ENCODE measurements around the gene MAP1LC3B2. TPM values are rescaled to one million over a fixed set of nuclear protein-coding genes. Genes with fewer than 3 reads are reported as not detected.
A peak's percentile ranks its signal among the peaks of the same experiment; 100 is the strongest.

Gene MAP1LC3B2
- total RNA-seq, 6 experiments from 2014 or later: 0.59 to 1.0 (median 0.70) TPM; not detected in 3

DNA sequence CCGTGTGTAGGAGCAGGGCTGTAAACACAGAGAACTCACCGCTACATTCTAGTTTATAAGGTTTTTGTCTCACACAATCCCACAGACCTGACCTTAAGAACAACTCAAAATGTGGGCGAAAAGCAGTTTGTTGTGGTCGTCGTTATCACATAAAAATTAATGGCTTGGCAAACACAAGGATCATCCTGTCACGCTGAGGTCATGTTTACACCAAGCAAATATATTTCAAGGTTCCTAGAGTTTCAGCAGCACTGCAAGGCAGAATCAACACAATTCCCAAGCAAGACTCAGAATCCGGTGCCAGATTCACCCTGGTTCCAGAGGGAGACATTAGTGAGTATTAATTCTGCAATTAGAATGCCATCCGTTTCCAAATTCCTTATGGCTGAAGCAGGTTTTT is 30.1 kb upstream of the MAP1LC3B2 start:
- DNase-seq (no peak), ATAC-seq (peak in 1 of 4 donors; percentile 18)
- WGBS (ENCODE audit: insufficient coverage, low coverage, low lambda C conversion rate, missing lambda C conversion rate): 34% methylated on average over 8 of the region's 8 CpGs
- Histone ChIP-seq H3K36me3 (no peaks in the 10 kb centered on the region), H3K27me3 (no peaks in the 10 kb centered on the region), H3K27ac (no peak overlapping the region), H3K4me1 (peaks cover 0 to 25% (median 8%) of the 10 kb centered on the region in 4 donors), H3K4me3 (no peak overlapping the region), H3K9me3 (no peaks in the 10 kb centered on the region)
- no peak for TF ChIP-seq POLR2A (IDR thresholded peaks at IDR 0.05)
- TF ChIP-seq, protein P1, sequence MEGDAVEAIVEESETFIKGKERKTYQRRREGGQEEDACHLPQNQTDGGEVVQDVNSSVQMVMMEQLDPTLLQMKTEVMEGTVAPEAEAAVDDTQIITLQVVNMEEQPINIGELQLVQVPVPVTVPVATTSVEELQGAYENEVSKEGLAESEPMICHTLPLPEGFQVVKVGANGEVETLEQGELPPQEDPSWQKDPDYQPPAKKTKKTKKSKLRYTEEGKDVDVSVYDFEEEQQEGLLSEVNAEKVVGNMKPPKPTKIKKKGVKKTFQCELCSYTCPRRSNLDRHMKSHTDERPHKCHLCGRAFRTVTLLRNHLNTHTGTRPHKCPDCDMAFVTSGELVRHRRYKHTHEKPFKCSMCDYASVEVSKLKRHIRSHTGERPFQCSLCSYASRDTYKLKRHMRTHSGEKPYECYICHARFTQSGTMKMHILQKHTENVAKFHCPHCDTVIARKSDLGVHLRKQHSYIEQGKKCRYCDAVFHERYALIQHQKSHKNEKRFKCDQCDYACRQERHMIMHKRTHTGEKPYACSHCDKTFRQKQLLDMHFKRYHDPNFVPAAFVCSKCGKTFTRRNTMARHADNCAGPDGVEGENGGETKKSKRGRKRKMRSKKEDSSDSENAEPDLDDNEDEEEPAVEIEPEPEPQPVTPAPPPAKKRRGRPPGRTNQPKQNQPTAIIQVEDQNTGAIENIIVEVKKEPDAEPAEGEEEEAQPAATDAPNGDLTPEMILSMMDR (IDR thresholded peaks at IDR 0.05): no peak
- intact Hi-C loops (cut with DNase I): no loop called here

DNA sequence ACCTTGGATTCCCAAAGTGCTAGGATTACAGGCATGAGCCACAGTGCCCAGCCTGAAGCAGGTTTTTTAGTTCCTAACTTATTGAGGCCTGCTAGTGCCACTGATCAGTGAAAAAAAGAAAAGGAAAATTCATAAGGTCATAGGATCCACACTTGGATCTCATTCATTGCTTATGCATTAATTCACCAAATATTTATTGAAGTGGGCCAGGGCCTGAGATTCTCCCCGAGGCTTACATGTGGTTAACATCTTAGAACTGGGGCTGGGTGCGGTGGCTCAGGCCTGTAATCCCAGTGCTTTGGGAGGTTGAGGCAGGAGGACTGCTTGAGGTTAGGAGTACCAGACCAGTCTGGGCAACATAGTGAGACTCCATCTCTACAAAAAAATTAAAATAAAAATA is 29.5 kb upstream of the MAP1LC3B2 start:
- Histone ChIP-seq H3K4me3 (no peak overlapping the region), H3K4me1 (peaks cover 0 to 28% (median 8%) of the 10 kb centered on the region in 4 donors), H3K27ac (no peak overlapping the region), H3K27me3 (no peaks in the 10 kb centered on the region), H3K9me3 (no peaks in the 10 kb centered on the region), H3K36me3 (no peaks in the 10 kb centered on the region)
- WGBS (ENCODE audit: insufficient coverage, low coverage, low lambda C conversion rate, missing lambda C conversion rate): 65% methylated on average over 2 of the region's 2 CpGs
- ATAC-seq (no peak), DNase-seq (no peak)
- TF ChIP-seq POLR2A (IDR thresholded peaks at IDR 0.05): no peak
- TF ChIP-seq, protein P1 (IDR thresholded peaks at IDR 0.05): no peak
- intact Hi-C loops (cut with DNase I): no loop called here

DNA sequence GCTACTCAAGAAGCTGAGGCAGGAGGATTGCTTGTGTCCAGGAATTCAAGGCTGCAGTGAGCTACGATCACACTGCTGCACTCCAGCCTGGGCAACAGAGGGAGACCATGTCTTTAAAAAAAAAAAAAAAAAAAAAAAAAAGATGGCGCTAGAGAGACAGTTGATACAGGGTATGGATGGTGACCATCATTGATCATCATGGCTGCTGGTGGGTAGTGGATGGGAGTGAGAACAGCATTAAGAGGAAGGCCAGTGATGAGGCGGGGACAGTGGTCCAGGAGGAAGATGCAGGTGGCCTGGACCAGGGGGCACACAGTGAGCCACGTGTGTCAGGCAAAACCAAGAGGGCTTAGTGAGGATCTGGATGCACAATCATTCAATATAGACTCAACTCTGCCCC is 26.8 kb upstream of the MAP1LC3B2 start:
- H3K9me3 ChIP-seq: no peaks in the 10 kb centered on the region
- H3K4me1 ChIP-seq: peaks cover 0 to 21% (median 8%) of the 10 kb centered on the region in 4 donors
- WGBS (ENCODE audit: insufficient coverage, low coverage, low lambda C conversion rate, missing lambda C conversion rate): 61% methylated on average over 4 of the region's 4 CpGs
- H3K27me3 ChIP-seq: no peaks in the 10 kb centered on the region
- H3K4me3 ChIP-seq: no peak overlapping the region
- TF ChIP-seq, protein P1 (IDR thresholded peaks at IDR 0.05): no peak
- TF ChIP-seq POLR2A (IDR thresholded peaks at IDR 0.05): no peak
- H3K36me3 ChIP-seq: no peaks in the 10 kb centered on the region
- intact Hi-C loops (cut with DNase I): no loop called here
- ATAC-seq: no peak
- no peak for DNase-seq
- no peak overlapping the region for H3K27ac ChIP-seq

DNA sequence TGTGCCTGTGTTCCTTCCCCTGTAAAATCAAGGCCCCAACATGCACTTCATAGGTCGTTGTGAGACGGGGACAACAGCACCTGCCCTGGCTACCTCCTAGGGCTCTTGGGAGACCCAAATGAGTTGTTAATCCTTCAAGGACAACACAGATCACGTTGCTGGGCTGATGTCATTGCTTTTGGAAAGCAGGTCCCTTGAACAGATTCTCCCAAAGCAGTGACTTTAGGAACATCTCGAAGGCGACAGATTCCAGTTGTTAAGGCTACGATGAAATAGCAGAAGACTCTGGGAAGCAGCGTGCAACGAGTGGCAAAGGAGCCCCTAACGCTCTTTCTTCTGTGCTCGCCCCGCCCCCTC is 26.2 kb upstream of the MAP1LC3B2 start:
- DNase-seq (no peak), ATAC-seq (no peak)
- intact Hi-C loops (cut with DNase I): no loop called here
- Histone ChIP-seq H3K27ac (no peak overlapping the region), H3K9me3 (no peaks in the 10 kb centered on the region), H3K27me3 (no peaks in the 10 kb centered on the region), H3K4me3 (peak overlapping the region in 2 of 3 donors; percentile 51 to 52), H3K4me1 (peaks cover 0 to 21% (median 8%) of the 10 kb centered on the region in 4 donors), H3K36me3 (no peaks in the 10 kb centered on the region)
- TF ChIP-seq, protein P1 (IDR thresholded peaks at IDR 0.05): no peak
- no peak for TF ChIP-seq POLR2A (IDR thresholded peaks at IDR 0.05)
- 0% methylated on average over 7 of the region's 11 CpGs for WGBS (ENCODE audit: insufficient coverage, low coverage, low lambda C conversion rate, missing lambda C conversion rate)
